Osteoblast (primary cell): ENCODE data around the gene TNFRSF1B. TPM values are rescaled to one million over a fixed set of nuclear protein-coding genes. Genes with fewer than 3 reads are reported as not detected.

ENCODE experiments used
- DNase-seq: peaks from one replicate; pipeline ENCODE4 v3.0.0; 2011; ENCODE audit warnings: low spot score, mixed read lengths; ENCODE audit not compliant: insufficient read length; ENCODE audit errors: missing footprints
- H2AFZ ChIP-seq: 2 replicates; pipeline ENCODE4 v1.6.0; 2011; ENCODE audit warnings: mild to moderate bottlenecking, low read length
- H3K27ac ChIP-seq: 2 replicates; pipeline ENCODE4 v1.5.1; 2011; ENCODE audit warnings: mild to moderate bottlenecking, low read depth, low read length, moderate library complexity
- H3K27me3 ChIP-seq: 2 replicates; pipeline ENCODE4 v1.6.0; 2012; ENCODE audit warnings: mild to moderate bottlenecking, control low read depth, inconsistent platforms, low read length, moderate library complexity; ENCODE audit not compliant: insufficient read depth
- H3K36me3 ChIP-seq: 2 replicates; pipeline ENCODE4 v1.5.1; 2011; ENCODE audit warnings: mild to moderate bottlenecking, low read length, control low read depth, moderate library complexity; ENCODE audit not compliant: insufficient read depth
- H3K4me1 ChIP-seq: 2 replicates; pipeline ENCODE4 v1.5.1; 2011; ENCODE audit warnings: mild to moderate bottlenecking, low read length, control low read depth, moderate library complexity; ENCODE audit not compliant: insufficient read depth
- H3K4me2 ChIP-seq: 2 replicates; pipeline ENCODE4 v1.6.0; 2011; ENCODE audit warnings: mild to moderate bottlenecking, low read length; ENCODE audit not compliant: insufficient read depth
- H3K4me3 ChIP-seq: fragments of 200-600 bp; sonication (generic); 3 replicates; pipeline ENCODE4 v1.5.1; 2012; ENCODE audit warnings: mild to moderate bottlenecking, low read length, inconsistent platforms; ENCODE audit not compliant: insufficient read depth
- H3K79me2 ChIP-seq: 2 replicates; pipeline ENCODE4 v1.6.0; 2012; ENCODE audit warnings: mild to moderate bottlenecking, low read length, control low read depth, inconsistent platforms; ENCODE audit not compliant: insufficient read depth
- H3K9me3 ChIP-seq: 2 replicates; pipeline ENCODE4 v1.5.1; 2011; ENCODE audit warnings: low read depth, low read length, control low read depth
- H4K20me1 ChIP-seq: 2 replicates; pipeline ENCODE4 v1.6.0; 2012; ENCODE audit warnings: mild to moderate bottlenecking, low read length, control low read depth; ENCODE audit not compliant: insufficient read depth
- total RNA-seq: library from RNA; depleted of rRNA; stranded (reverse); fragments of >200 nt; gene quantifications from 2 replicates; pipeline ENCODE4 v1.2.3, GENCODE V29; 2012
- TF ChIP-seq, protein P1 (sequence below): IDR thresholded peaks from 2 replicates; pipeline ENCODE4 v1.5.1; 2011; ENCODE audit warnings: mild to moderate bottlenecking, low read depth, low read length, moderate library complexity; ENCODE audit errors: extremely low read depth

The TNFRSF1B gene
- total RNA-seq, 1 donor, result 12.7 TPM

- Histone ChIP-seq H3K9me3 (no peaks in the 10 kb centered on the region), H2AFZ (no peak overlapping the region), H3K4me3 (no peak overlapping the region), H3K79me2 (no peaks in the 10 kb centered on the region), H3K4me2 (no peak overlapping the region), H3K4me1 (no peaks in the 10 kb centered on the region), H3K27ac (no peak overlapping the region), H4K20me1 (no peaks in the 10 kb centered on the region), H3K36me3 (peaks cover 17% of the 10 kb centered on the region), H3K27me3 (no peaks in the 10 kb centered on the region)
- peak; percentile 11 for DNase-seq
- TF ChIP-seq, protein P1, sequence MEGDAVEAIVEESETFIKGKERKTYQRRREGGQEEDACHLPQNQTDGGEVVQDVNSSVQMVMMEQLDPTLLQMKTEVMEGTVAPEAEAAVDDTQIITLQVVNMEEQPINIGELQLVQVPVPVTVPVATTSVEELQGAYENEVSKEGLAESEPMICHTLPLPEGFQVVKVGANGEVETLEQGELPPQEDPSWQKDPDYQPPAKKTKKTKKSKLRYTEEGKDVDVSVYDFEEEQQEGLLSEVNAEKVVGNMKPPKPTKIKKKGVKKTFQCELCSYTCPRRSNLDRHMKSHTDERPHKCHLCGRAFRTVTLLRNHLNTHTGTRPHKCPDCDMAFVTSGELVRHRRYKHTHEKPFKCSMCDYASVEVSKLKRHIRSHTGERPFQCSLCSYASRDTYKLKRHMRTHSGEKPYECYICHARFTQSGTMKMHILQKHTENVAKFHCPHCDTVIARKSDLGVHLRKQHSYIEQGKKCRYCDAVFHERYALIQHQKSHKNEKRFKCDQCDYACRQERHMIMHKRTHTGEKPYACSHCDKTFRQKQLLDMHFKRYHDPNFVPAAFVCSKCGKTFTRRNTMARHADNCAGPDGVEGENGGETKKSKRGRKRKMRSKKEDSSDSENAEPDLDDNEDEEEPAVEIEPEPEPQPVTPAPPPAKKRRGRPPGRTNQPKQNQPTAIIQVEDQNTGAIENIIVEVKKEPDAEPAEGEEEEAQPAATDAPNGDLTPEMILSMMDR, result no peak
Observed at GRCh38 chr1:12201352-12202189, 34.8 kb downstream of the TNFRSF1B start.

GRCh38 chr1:12202190-12202497 lies 35.4 kb downstream of the TNFRSF1B start:
- H3K27ac ChIP-seq, result no peak overlapping the region
- no peaks in the 10 kb centered on the region for H3K4me1 ChIP-seq
- H3K9me3 ChIP-seq, result no peaks in the 10 kb centered on the region
- DNase-seq, result peak; percentile 69
- H3K79me2 ChIP-seq, result no peaks in the 10 kb centered on the region
- no peak overlapping the region for H2AFZ ChIP-seq
- no peaks in the 10 kb centered on the region for H4K20me1 ChIP-seq
- no peak overlapping the region for H3K4me3 ChIP-seq
- TF ChIP-seq, protein P1, result no peak
- peaks cover 22% of the 10 kb centered on the region for H3K36me3 ChIP-seq
- no peak overlapping the region for H3K4me2 ChIP-seq
- H3K27me3 ChIP-seq, result no peaks in the 10 kb centered on the region

DNA sequence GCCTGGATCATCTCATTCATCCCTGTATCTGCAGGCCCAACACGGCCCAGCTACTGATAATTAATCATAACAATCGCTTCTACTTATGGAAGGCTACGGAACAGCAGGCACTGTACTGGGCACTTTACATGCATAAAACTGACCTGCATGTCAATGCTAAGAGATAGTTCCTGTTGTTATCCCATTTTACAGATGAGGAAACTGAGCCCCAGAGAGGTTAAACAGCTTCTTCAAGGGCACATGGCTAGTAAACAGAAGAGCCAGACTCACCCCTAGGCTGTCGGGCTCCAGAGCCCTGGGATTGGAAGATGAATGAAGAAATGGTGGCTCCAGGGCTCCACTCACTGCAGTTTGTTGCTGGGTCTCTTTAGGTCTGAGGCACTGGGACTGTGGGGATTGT lies 35.8 kb downstream of the TNFRSF1B start:
- H4K20me1 ChIP-seq, result no peaks in the 10 kb centered on the region
- H2AFZ ChIP-seq, result no peak overlapping the region
- H3K9me3 ChIP-seq, result no peaks in the 10 kb centered on the region
- H3K4me3 ChIP-seq, result no peak overlapping the region
- H3K4me2 ChIP-seq, result no peak overlapping the region
- DNase-seq, result peak; percentile 41
- no peaks in the 10 kb centered on the region for H3K4me1 ChIP-seq
- TF ChIP-seq, protein P1, result no peak
- H3K36me3 ChIP-seq, result peaks cover 20% of the 10 kb centered on the region
- no peak overlapping the region for H3K27ac ChIP-seq
- no peaks in the 10 kb centered on the region for H3K27me3 ChIP-seq
- H3K79me2 ChIP-seq, result no peaks in the 10 kb centered on the region

- Histone ChIP-seq H3K4me1 (no peaks in the 10 kb centered on the region), H3K9me3 (no peaks in the 10 kb centered on the region), H3K27me3 (no peaks in the 10 kb centered on the region), H4K20me1 (no peaks in the 10 kb centered on the region), H3K27ac (no peak overlapping the region), H2AFZ (no peak overlapping the region), H3K36me3 (peaks cover 20% of the 10 kb centered on the region), H3K4me3 (no peak overlapping the region), H3K79me2 (no peaks in the 10 kb centered on the region), H3K4me2 (no peak overlapping the region)
- peak; percentile 26 for DNase-seq
- TF ChIP-seq, protein P1, result no peak
Observed at GRCh38 chr1:12203216-12204007, 36.6 kb downstream of the TNFRSF1B start.
